NK-92 (cell line): ENCODE data around the gene OXTR.

Experiments used
- DNase-seq: peaks from one replicate; lab custom pipeline; 2025; ENCODE audit not compliant: unreplicated experiment; lab: John Stamatoyannopoulos, UW

OXTR gene

DNA sequence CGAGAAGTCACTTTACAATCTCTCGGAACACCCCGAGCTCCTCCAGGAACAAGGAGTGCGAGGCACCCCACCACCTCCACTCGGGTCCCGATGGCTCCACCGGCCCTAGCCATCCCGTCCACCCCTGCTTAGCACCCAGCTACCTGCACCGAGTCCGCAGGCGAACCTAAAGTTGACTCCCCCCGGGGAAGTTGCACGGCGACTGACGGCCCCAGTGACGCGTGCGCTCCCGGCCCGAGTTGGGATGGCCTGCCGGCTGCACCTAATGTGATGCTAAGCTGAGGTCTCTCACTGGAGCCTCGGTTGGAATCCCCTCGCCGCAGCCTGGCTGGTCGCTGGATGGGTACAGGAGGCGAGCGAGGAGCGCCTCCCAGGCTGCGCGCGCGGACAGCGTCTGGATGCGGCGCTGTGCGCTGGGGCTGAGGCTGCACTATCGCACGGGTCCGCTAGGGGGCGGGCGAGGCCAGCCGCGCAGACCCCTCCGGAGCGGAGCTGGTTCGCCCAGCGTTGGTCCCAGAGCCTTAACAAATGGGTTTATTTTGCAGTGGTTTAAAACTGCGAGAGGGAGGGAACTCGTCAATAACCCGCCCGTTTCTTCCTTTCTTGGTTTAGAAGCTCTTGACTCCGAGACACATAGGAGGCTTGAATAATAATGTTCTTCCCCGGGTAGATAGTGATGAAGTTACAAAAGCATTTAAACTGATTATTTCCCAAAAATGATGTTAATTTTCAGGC lies at the start of gene OXTR:
OXTR (minus strand) TSS at position 526 of the 735 bp plus-strand sequence. CDS start 1,426 bp downstream, outside the sequence.
- no peak for DNase-seq

DNA sequence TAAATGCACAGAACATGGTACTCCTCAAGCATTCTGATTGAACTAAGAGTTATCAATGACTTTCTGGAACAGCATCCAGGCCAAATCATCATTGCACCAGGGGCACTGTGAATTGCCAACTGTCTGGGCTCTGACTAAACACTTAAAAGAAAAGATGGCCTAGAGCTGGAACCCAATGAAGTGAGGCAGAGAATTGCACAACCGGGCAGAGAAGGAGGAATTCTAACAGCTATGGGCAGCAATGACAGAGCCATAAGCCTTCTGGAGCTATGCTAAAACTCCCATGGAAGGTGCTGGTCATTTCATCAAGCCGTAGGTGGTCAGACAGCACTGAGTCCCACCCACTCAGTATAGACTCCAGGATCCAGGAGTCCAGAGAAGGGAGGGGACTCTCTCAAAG lies 48.1 kb upstream of the OXTR start:
- DNase-seq = no peak

DNA sequence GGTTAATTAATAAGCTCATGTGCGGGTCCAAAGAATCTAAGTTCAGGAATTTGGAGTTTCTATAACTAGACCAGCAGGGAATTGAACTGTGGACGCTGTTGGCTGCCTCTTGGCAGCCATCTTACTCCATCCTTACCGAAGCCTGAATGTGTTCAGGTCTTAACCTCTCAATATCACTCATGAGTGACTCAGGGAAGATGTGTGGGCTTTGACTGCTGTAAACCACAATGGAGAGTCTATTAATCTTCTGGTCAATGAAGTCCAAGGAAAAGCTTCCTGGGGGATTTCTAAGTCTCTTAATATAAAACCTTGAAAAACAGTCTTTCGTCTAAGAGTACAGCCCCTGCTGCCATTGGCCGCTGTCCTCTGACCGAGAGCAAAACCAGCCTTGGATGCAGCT lies 46.7 kb upstream of the OXTR start:
- no peak for DNase-seq

DNA sequence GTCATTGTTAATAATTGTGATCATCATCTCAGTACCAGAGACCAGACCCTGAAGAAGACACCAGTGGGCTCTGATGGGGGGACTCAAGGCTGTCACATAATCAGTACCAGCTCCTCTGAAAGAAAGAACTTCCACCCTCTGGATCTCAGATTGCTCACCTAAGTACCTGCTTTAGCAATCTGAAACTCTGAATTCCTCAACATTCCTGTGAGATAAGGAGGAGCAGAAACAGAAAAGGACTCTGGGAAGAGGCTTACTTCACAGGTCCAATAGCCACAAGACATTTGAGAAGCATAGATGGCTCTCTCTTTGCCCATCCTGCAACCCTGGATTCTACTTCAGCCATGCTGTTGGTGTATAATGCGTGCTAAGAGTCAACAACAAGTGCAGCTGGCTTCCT lies 44.0 kb upstream of the OXTR start:
- no peak for DNase-seq

DNA sequence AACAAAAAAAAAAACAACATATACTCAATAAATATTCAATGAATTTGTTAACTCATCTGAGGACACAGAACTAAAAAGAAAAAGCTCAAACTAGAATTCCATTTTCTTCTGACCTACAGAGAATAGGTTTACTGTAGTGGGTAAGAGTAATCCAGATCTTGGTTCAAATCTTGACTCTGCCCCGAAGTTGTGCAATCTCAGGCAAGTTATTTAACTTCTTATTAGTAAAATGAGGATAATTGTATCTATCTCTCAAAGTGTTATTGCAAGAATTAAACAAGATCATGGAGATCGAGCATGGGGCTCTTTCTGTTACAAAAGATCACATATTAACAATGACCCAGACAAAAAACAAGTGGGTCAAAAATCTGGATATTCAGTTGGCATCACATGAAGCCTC lies 41.1 kb upstream of the OXTR start:
- no peak for DNase-seq

DNA sequence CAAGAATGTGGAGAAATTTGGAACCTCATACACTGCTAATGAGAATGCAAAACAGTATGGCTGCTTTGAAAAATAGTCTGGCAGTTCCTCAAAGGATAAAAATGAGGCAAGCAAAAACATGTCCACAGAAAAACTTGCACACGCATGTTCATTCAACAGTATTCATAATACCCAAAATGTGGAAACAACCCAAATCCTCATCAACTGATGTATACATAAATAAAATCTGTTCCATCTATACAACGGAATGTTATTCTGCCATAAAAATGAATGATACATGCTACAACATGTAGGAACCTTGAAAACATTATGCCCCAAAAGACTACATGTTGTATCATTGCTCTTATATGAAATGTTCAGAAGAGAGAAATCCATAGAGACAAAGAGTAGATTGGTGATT lies 36.4 kb upstream of the OXTR start:
- no peak for DNase-seq

DNA sequence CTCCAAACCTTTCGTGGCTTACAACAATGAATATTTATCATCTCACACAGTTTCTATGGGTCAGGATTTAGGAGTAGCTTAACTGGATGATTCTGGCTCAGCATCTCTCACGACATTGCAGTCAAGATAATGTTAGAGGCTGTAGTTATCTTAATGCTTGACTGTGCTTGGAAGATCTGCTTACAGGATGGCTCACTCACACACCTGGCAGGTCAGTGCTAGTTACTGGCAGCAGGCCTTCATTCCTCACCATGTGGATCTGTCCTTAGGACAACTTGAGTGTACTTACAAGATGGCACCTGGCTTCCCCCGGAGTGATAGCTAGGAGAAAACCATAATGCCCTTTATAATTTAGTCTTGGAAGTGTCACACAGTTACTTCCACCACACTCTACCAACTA lies 32.8 kb upstream of the OXTR start:
- no peak for DNase-seq

DNA sequence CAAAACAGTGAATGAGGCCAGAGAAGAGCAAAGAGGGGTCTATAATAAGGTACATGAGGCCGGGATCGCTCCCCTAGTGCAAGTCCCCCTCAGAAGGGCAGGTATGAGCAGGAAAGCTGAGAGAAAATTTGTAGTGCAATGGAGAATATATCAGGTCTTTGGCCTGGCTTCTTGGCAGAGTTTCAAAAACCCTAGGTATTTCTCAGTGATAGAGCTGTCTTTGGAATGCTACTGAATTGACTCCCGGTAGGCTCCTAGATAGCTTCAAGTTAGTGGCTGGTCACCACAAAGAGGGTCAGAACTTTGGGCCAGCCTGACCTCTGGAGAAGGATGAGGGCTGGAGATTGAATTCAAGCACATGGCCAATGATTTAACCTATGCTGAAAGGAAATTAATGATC lies 30.6 kb upstream of the OXTR start:
- no peak for DNase-seq

DNA sequence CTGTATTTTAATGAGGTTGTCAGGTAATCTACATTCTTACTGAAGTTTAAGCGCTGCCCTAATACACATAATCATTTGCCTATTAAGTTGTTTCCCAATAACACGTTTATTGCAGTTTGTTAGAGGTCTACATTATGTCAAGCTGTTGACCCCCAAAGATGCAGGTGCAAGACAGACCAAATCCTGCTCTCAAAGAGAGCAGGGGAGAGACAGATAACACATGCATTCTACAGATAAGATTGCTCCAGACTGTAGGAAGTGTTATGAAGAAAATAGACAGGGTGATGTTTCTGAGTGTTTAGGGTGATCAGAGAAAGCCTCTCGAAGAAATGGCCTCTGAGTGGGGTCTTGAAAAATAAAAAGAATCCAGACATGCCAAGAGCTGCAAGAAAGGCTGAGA lies 24.8 kb upstream of the OXTR start:
- no peak for DNase-seq

DNA sequence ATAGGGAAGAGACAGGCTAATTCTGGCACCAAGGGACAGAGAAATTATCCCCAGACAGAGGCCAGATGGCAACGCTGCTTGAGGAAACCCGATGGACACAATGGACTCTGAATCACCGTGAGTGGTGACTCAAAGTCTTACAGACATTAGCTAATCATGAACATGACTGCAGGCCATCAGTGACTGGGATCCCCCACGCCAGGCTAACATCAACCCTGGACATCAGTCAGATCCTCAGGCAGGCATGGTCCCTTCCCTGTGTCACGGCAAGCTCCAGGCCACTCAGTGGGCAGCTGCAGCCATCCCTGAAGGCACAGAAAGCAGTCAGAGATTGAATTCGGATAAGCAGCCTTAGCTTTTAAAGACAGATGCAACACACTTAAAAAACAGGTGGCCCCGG lies 23.8 kb upstream of the OXTR start:
- no peak for DNase-seq

DNA sequence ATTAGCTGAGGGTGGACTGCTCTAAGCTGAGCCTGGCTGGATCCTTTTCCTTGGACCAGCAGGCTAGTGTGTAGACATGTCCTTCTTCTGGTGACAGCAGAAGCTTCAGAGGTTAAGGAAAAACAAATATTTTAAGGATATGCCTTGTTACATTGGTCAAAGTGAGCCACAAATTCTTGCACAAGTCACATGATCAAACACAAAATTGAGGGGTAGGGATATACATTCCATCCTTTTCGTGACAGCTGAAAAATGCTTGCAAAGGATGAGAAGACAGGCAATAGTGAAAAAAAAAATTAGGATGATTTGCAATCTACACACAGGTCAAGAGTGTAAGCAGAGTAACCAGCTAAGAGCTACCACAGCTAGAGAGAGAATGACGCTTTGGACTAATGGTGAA lies 21.1 kb upstream of the OXTR start:
- no peak for DNase-seq

DNA sequence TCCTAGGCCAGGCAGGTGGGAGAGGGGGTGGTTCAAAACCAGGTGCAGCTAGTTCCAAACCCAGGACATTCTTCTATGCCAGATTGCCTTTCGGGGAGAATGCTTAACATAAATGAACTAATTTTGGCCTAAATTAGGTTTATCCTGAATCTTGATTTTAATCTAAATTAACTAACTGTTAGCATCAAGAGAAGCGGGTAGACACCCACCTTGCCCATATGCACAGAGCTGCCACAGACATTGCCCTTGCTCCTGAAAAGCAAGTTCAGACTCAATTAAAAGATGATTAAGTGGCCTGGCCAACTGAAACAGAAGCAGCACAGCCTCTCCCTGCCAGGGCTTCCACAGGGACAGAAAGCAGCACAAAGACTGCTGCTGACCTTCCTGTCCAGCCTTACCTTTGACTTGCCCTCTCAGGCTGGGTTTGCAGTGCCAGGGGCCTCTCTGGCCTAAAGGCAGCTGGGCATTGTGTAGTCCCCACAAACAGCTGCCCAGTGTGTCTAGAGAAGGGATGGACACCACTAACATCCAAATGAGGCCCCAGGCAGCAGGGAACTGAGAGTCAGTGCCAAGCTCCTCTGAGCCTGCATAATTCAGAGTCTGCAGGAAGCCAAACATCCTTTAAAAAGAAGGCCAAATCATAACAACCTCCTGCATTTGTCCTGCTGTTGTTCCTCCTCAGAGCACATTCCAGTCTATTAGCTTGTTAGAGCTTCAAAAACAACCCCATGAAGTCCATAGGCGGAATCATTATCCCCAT lies 15.4 kb upstream of the OXTR start:
- DNase-seq = no peak

DNA sequence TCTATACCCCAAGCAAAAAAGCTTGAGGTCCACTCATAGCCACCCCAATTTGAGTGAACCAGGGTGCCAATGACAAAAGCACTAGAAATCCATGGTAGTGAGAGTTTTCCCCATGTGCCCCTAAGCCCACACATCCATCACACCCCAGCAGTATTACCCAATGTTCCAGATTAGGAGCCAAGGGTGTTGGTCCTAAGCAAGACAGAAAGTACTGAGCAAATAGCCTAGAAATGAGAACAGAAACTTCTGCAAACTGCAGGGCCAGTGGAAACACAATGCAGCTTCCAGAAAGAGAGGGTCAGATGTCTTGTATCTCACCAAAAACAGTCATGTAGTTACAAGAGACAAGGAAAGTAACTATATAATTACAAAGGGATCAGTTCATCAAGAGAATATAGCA lies 10.9 kb upstream of the OXTR start:
- no peak for DNase-seq

DNA sequence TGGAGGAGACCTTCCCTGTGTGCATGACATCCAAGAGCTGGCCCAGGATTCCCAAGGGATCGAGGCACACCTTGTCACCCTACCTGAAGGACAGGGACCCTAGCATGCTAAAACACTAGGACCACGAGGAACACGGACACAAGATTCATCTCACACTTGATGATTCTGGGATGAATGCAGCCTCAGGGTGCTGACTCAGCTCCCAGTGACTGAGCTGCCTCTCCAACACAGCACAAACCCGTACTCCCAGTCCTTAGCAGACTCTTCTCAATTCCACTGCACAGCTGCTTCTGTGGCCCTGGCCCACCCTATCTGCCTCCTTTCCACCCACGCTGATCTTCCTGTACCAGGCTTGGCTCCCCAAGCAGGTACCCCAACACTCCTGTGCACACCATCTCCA lies 9.1 kb upstream of the OXTR start:
- no peak for DNase-seq

DNA sequence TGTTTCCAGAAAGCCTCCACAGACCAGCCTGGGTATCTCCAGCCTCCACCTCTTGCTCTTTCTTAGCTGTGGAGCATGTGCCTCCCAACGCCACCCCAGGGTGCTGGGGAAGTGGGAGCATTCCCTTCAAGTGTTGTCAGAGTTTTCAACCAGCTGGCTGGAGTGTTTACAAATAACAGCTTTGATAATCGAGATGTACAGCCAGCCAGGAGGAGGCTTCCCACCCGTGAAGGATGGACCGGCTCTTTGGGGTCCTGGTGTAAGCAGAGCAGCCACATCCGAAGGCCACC lies 8.5 kb upstream of the OXTR start:
- no peak for DNase-seq

DNA sequence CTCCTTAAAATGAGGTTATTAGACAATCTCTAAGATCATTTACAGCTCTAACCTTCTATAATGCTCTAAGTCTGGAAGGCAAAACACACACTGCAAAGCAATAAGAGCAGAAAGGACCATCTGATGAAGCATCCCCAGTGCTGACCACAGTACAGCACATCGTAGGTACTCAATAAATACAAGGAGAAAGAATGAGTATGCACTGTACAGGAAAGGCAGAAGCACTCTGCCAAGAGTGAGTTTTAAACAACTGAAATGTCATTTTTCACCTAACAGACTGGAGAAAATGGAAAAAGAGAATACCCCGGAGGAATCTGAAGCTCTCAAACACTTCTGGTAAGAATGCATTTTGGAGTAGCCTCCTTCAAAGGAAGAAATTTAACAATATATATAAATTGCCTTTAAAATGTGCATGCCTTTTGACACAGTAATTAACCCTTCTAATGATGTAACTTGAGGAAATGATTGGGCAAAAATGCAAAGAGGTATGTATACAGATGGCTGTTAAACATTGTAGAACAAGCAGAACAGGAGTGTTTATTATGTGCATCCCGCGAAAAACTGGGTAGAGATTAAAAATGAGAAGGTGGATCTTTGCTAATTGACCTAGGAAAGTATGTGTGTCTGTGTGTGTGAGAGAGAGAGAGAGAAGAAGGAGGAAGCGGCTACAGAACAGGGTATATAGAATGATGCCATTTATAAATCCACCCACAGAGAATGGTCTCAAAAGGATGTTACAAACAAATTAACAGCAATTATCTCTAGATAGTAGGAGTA lies 8.0 kb upstream of the OXTR start:
- DNase-seq = no peak

DNA sequence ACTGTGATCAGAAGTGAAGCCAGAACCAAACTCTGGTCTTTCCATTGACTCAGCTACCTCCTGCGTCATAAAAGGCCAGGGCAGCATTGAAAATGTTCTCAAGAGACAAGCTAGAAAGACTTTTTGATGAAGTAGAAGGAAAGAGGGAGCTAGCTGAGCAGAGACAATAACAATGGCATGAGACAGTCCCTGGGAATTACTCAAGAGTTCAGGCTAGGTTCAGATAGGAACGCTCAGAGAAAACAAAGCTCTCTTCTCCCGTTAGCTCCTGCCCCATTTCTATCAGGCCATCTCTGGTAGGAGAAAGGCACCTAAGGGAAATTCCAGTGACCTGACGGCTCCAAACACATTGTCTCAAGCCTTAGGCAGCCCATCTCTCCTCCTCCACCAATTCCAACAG lies 7.0 kb upstream of the OXTR start:
- no peak for DNase-seq

DNA sequence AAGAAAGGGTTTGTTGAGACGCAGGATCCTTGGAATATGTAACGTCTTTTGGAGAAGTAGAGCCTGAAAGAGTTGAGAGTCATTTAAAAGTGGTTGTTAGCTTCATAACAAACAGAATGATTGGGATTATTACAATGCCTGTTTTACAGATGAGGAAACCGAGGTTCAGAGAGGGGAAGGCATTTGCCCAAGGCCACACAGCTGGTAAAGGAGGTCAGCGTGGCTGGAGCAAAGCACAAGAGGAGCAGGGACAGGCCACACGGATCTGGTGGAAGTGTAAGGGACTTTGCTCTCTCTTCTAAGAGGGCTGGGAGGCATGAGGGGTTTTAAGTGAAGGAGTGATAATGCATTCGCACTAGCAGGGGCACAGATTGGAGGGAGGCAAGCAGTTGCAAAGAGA lies 6.2 kb upstream of the OXTR start:
- DNase-seq = no peak

DNA sequence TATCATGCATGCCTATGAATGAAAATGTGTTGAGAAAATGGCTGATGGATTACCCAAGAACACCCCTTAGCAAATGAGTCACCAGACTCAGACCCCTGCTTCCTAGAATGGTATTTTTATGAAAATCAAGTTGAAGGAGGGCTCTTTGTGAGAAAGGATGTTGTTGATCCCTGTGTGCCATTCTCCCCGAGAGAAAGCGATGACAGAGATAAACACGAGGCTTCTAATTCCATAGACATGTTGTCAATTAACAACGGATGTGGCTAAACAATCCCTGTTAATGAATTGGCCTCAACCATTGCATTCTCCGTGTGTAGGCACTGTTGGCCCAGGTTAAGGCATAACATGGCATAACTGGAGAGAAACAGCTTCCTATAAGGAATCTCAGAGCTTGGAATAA lies 5.8 kb upstream of the OXTR start:
- DNase-seq = no peak

DNA sequence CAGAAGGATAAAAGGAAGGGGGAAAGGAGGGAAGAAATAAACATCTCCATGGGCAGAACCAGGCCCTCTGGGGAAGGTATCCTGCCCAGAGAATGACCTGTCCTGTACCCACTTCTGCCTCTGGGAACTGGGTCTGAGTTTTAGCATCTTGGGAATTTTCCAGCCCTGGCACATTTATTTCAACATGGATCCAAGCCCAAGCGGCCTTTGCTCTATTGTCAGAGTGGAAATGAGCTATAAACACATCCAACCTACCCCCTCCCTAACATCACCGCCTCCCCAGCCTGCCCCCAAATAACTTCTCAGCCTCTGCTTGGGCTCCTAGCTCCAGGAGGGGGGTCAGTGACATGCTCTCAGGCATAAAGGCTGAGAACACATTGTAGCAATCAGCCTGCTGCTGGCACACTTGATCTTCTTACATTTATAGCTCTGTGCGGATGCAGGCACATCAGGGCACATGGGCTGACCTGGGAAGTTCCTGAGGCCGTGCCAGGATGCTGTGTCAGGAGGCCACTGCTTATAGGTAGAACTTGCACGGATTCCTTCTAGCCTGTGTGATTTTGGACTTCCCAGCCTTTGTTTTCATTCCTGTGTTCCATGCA lies 4.6 kb upstream of the OXTR start:
- no peak for DNase-seq

DNA sequence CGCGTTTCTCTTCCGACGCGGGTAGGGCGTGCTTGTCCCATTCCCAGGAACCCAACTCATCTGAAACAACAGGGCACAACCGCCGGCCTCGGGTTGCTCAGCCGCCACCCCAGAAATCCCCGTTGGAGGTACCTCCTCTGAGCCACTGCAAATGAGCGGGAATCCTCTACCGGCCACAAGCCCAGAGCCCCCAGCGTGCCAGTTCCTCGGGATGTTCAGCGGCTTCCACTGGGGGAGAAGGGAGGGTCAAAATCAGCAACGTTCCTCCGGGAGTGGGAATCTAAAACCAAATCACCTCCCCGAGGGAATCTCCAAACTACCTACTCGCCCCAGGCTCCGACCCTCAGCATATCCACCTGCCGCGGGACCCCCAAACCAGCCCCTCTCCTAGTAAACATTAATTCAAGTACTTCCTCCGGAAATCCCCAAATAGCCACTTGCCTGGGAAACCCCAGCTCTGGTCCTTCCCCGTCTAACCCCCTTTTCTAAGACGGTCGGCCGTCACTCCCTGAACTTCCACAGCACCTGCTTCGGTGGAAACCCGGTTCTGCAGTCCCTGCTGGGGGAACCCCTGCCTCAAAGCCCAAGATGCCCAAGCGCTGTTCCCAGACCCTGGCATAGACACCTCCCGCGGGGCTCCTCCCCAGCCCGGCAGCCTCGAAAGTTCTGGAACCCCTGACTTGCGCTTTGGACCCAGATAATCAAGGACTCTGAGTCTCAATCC lies 887 bp downstream of the OXTR start:
- no peak for DNase-seq
